ENCODE data around the gene JMJD8.
A peak's percentile ranks its signal among the peaks of the same experiment; 100 is the strongest.

- TF ChIP-seq CTCF (IDR thresholded peaks at IDR 0.05) = peak in 1 of 6 experiments; percentile 2
- TF ChIP-seq POLR2A (IDR thresholded peaks at IDR 0.05) = no peak
Observed at GRCh38 chr16:680967-681745, 3.0 kb downstream of the JMJD8 start.
